Middle frontal gyrus (tissue), 1 donor: ENCODE measurements around the gene ARID1B.

ENCODE experiments used
- DNase-seq: peaks from one replicate; pipeline ENCODE4 v3.0.0-alpha.2; 2015; ENCODE audit warnings: low spot score; ENCODE audit errors: extremely low spot score

ARID1B gene

GRCh38 chr6:156822747-156823206, 45.6 kb downstream of the ARID1B start:
- DNase-seq: no peak

- DNase-seq: no peak
Observed at GRCh38 chr6:156824142-156824541, 47.0 kb downstream of the ARID1B start.

GRCh38 chr6:156825475-156825874, 48.3 kb downstream of the ARID1B start:
- DNase-seq: no peak

- no peak for DNase-seq
Observed at GRCh38 chr6:156826290-156826955, 49.2 kb downstream of the ARID1B start.

- DNase-seq: no peak
Observed at GRCh38 chr6:156827382-156827781, 50.2 kb downstream of the ARID1B start.

GRCh38 chr6:156828280-156828703, 51.1 kb downstream of the ARID1B start:
- DNase-seq: no peak

GRCh38 chr6:156830126-156830525, 52.9 kb downstream of the ARID1B start:
- no peak for DNase-seq

- DNase-seq: no peak
Observed at GRCh38 chr6:156832231-156832647, 55.1 kb downstream of the ARID1B start.

GRCh38 chr6:156832669-156833068, 55.5 kb downstream of the ARID1B start:
- DNase-seq: no peak

- DNase-seq: no peak
Observed at GRCh38 chr6:156833755-156834154, 56.6 kb downstream of the ARID1B start.

GRCh38 chr6:156839129-156839528, 62.0 kb downstream of the ARID1B start:
- DNase-seq: no peak

GRCh38 chr6:156839591-156840001, 62.4 kb downstream of the ARID1B start:
- no peak for DNase-seq

- no peak for DNase-seq
Observed at GRCh38 chr6:156840136-156840535, 63.0 kb downstream of the ARID1B start.

GRCh38 chr6:156840606-156841005, 63.4 kb downstream of the ARID1B start:
- no peak for DNase-seq

- DNase-seq: no peak
Observed at GRCh38 chr6:156841508-156841907, 64.3 kb downstream of the ARID1B start.

- no peak for DNase-seq
Observed at GRCh38 chr6:156842598-156843250, 65.5 kb downstream of the ARID1B start.

- DNase-seq: no peak
Observed at GRCh38 chr6:156844089-156844488, 66.9 kb downstream of the ARID1B start.

GRCh38 chr6:156845454-156846155, 68.4 kb downstream of the ARID1B start:
- DNase-seq: no peak

GRCh38 chr6:156846845-156847599, 69.8 kb downstream of the ARID1B start:
- DNase-seq: no peak

- DNase-seq: no peak
Observed at GRCh38 chr6:156848123-156848522, 70.9 kb downstream of the ARID1B start.

GRCh38 chr6:156848533-156848932, 71.4 kb downstream of the ARID1B start:
- DNase-seq: no peak

GRCh38 chr6:156849806-156850205, 72.6 kb downstream of the ARID1B start:
- no peak for DNase-seq
